K562 (cell line): ENCODE results near the gene SPEM2. TPM values are rescaled to one million over a fixed set of nuclear protein-coding genes. Genes with fewer than 3 reads are reported as not detected.

ENCODE experiments used
- ATAC-seq: fragments of 200-7000 bp; cut with Tn5 transposase; 3 replicates; pipeline ENCODE4 v1.9.1; 2020; ENCODE audit warnings: moderate library complexity
- BruUV-seq: library from RNA; stranded (reverse); fragments of 400-500 nt; replicated peaks from 2 replicates; lab custom pipeline; 2021; lab: Mats Ljungman, UMichigan
- CTCF ChIA-PET: fragments of 300-600 bp; formaldehyde crosslinking; extraction: SDS; loops from one replicate; lab custom pipeline; 2021; ENCODE audit warnings: low intra/inter-chr PET ratio; lab: Yijun Ruan, JAX
- POLR2A ChIA-PET: fragments of 300-600, 350-650 bp; sonication (Branson Sonifier 250); formaldehyde crosslinking; extraction: SDS; loops from one replicate; lab custom pipeline; 2021; ENCODE audit warnings: antibody characterized with exemption, inconsistent platforms; lab: Yijun Ruan, JAX
- DNase-seq, 4 experiments: peaks; one replicate each; pipeline versions ENCODE4 v3.0.0 to v3.0.0-alpha.2; 2011 to 2018; ENCODE audit warnings: low spot score in 3 of 4, mixed read lengths in 3 of 4; ENCODE audit errors: extremely low read depth in 1 of 4
- FAIRE-seq: peaks from 2 replicates; lab custom pipeline; 2011; peaks lifted over from hg19 to GRCh38; lab: Jason Lieb, UNC
- H2AFZ ChIP-seq: 2 replicates; pipeline ENCODE4 v1.6.0; 2011; ENCODE audit warnings: low read depth, low read length, control low read depth, inconsistent platforms
- H3K27ac ChIP-seq: fragments of 200-600 bp; 3 replicates; pipeline ENCODE4 v1.8.0; 2011; ENCODE audit warnings: low read depth, mild to moderate bottlenecking, control low read depth, inconsistent platforms, low read length, moderate library complexity, mixed read lengths; ENCODE audit errors: extremely low read depth
- H3K27me3 ChIP-seq, 2 experiments: fragments of 300-600 bp in 1 of 2; 2 replicates in 1 of 2; 3 replicates in 1 of 2; pipeline versions ENCODE4 v1.6.0 to v1.8.0; 2011; ENCODE audit warnings: inconsistent platforms in 2 of 2, low read length in 2 of 2, mild to moderate bottlenecking in 1 of 2, mixed read lengths in 1 of 2, moderate library complexity in 1 of 2; ENCODE audit not compliant: control insufficient read depth in 2 of 2, insufficient read depth in 2 of 2
- H3K36me3 ChIP-seq: fragments of 300-600 bp; 3 replicates; pipeline ENCODE4 v1.8.0; 2011; ENCODE audit warnings: mild to moderate bottlenecking, low read length, inconsistent platforms; ENCODE audit not compliant: control insufficient read depth, insufficient read depth
- H3K4me1 ChIP-seq, 2 experiments: fragments of 200-600 bp in 1 of 2; replicated peaks in 1 of 2; 2 replicates in 1 of 2; 3 replicates in 1 of 2; pipeline versions ENCODE4 v1.5.1 to v1.8.0; 2011; ENCODE audit warnings: inconsistent platforms in 2 of 2, low read length in 2 of 2, mild to moderate bottlenecking in 1 of 2, mixed read lengths in 1 of 2, moderate library complexity in 1 of 2; ENCODE audit not compliant: control insufficient read depth in 2 of 2, insufficient read depth in 2 of 2
- H3K4me2 ChIP-seq: 2 replicates; pipeline ENCODE4 v1.6.1; 2011; ENCODE audit warnings: low read length, control low read depth, inconsistent platforms, mixed read lengths; ENCODE audit not compliant: insufficient read depth
- H3K4me3 ChIP-seq: fragments of 200-600 bp; sonication (generic), shearing (Covaris generic); 2 replicates; pipeline ENCODE4 v1.5.1; 2016; ENCODE audit warnings: control low read depth, inconsistent platforms
- H3K79me2 ChIP-seq: fragments of 200-600 bp; 3 replicates; pipeline ENCODE4 v1.8.0; 2011; ENCODE audit warnings: low read length, inconsistent platforms; ENCODE audit not compliant: control insufficient read depth, insufficient read depth
- H3K9ac ChIP-seq, 2 experiments: 2 replicates each; pipeline versions ENCODE4 v1.6.0 to v1.6.1; 2011; ENCODE audit warnings: low read depth in 2 of 2, low read length in 2 of 2, control low read depth in 1 of 2, inconsistent platforms in 1 of 2, mild to moderate bottlenecking in 1 of 2, mixed read lengths in 1 of 2; ENCODE audit not compliant: insufficient read depth in 1 of 2
- H3K9me1 ChIP-seq: one replicate; pipeline ENCODE4 v1.6.0; 2011; ENCODE audit warnings: inconsistent platforms, mild to moderate bottlenecking, low read length, moderate library complexity; ENCODE audit not compliant: control insufficient read depth, insufficient read depth
- H3K9me3 ChIP-seq: replicated peaks from 2 replicates; pipeline ENCODE4 v1.5.1; 2011; ENCODE audit warnings: low read depth, low read length, inconsistent platforms; ENCODE audit not compliant: control insufficient read depth, insufficient read depth
- H4K20me1 ChIP-seq: replicated peaks from 2 replicates; pipeline ENCODE4 v1.6.1; 2011; ENCODE audit warnings: low read length, inconsistent platforms, mixed read lengths; ENCODE audit not compliant: control insufficient read depth, insufficient read depth
- LEF1 ChIP-seq: fragments of 450-650 bp; IDR thresholded peaks from 2 replicates; pipeline ENCODE4 v1.6.1; 2016; ENCODE audit warnings: mild to moderate bottlenecking
- MEF2A ChIP-seq: IDR thresholded peaks from 2 replicates; pipeline ENCODE4 v1.6.1; 2011; ENCODE audit warnings: low read depth, mild to moderate bottlenecking, low read length, moderate library complexity; ENCODE audit not compliant: control insufficient read depth
- STAT5B ChIP-seq: fragments of 250-450 bp; sonication (Bioruptor Pico); IDR thresholded peaks from 2 replicates; pipeline ENCODE4 v1.8.0; 2021; ENCODE audit warnings: mild to moderate bottlenecking, inconsistent platforms
- U2AF2 ChIP-seq: fragments of 200-400 bp; formaldehyde crosslinking; optimal IDR thresholded peaks from 2 replicates; pipeline ENCODE3; 2017; ENCODE audit warnings: low read depth, mild to moderate bottlenecking, low read length
- ZBTB33 ChIP-seq: sonication (generic); formaldehyde crosslinking; IDR thresholded peaks from 2 replicates; pipeline ENCODE4 v1.8.1; 2023; ENCODE audit warnings: mild to moderate bottlenecking, missing genetic modification reagents
- WGBS: fragments of 100-300 bp; shearing (Covaris generic); methylation state at CpG from one replicate; pipeline ENCODE4 v1.1.6; 2016; ENCODE audit warnings: low coverage, mixed read lengths; ENCODE audit not compliant: insufficient coverage; ENCODE audit errors: missing lambda C conversion rate; 5-methylcytosine and 5-hydroxymethylcytosine counted together
- in situ Hi-C: fragments of 300-500 bp; cut with MboI; formaldehyde crosslinking; loops from 4 replicates; pipeline ENCODE4 v1.15.0; 2018; ENCODE audit warnings: inconsistent platforms, mixed read lengths
- intact Hi-C: fragments of 100-400 bp; cut with micrococcal nuclease; formaldehyde crosslinking; loops from 2 replicates; pipeline ENCODE4 v1.14.2; 2022
- polyA plus RNA-seq, 8 experiments: library from polyadenylated mRNA; depleted of rRNA in 4 of 8; stranded (reverse) in 5 of 8; unstranded in 3 of 8; fragments of >200 nt; fragmentation: Nextera tagmentation in 2 of 8; fragmentation: Illumina TruSeq in 1 of 8; extraction: Ambion mirVana in 2 of 8; extraction: Trizol in 1 of 8; gene quantifications; 2 replicates each; pipeline versions ENCODE4 v1.2.1 to v1.2.3, GENCODE V29; 2011 to 2014; ENCODE audit warnings: inconsistent platforms in 1 of 8, missing spikeins in 1 of 8
- total RNA-seq, 7 experiments: library from RNA; depleted of rRNA in 6 of 7; stranded (reverse); fragments of >200 nt in 6 of 7; fragmentation: Illumina TruSeq in 2 of 7; extraction: Trizol in 2 of 7; gene quantifications; 2 replicates each; pipeline versions ENCODE4 v1.2.1 to v1.2.3, GENCODE V29; 2011 to 2021; ENCODE audit warnings: low replicate concordance in 1 of 7

Gene SPEM2
- total and polyA plus RNA-seq, 9 of the 15 experiments (the other 6 are each of a cell fraction or from before 2014, with no cell fraction given), result not detected

GRCh38 chr17:7425756-7426155 lies 340 bp downstream of the SPEM2 start (continued):
- TF ChIP-seq MEF2A, result no peak
- TF ChIP-seq STAT5B (CRISPR knock-in tag), result no peak
- TF ChIP-seq LEF1, result no peak

- no peaks in the 10 kb centered on the region for H3K27me3 ChIP-seq
- no peak overlapping the region for H3K4me3 ChIP-seq
- 56% methylated on average over 14 of the region's 33 CpGs for WGBS
- H3K79me2 ChIP-seq, result no peaks in the 10 kb centered on the region
- ATAC-seq (no peak), DNase-seq (no peak), FAIRE-seq (no peak)
- intact Hi-C loops, result no loop called here
- H3K4me1 ChIP-seq, result peaks cover 0 to 14% of the 10 kb centered on the region in 2 experiments; a peak in 2 of 5 replicates
- H3K9ac ChIP-seq, result peak overlapping the region in 1 of 2 experiments; percentile 17; a peak in 1 of 4 replicates
- in situ Hi-C loops, result no loop called here
- ChIA-PET POLR2A (interaction anchor here (1.8 kb wide), 1 partner anchor 9 kb away, joined by 8 read pairs; the partner anchor contains the start of gene TMEM102), CTCF (no interaction called here)
- H3K4me2 ChIP-seq, result no peak overlapping the region
- H3K36me3 ChIP-seq, result no peaks in the 10 kb centered on the region
- BruUV-seq, result no TSS peak
- H4K20me1 ChIP-seq, result no peaks in the 10 kb centered on the region
- H3K27ac ChIP-seq, result no peak overlapping the region
- H3K9me1 ChIP-seq, result no peaks in the 10 kb centered on the region
- H2AFZ ChIP-seq, result no peak overlapping the region
- no peaks in the 10 kb centered on the region for H3K9me3 ChIP-seq
- peak; percentile 49; the same call in 1 of the 2 replicates for TF ChIP-seq ZBTB33 (CRISPR knock-in tag)
- TF ChIP-seq U2AF2, result no peak
These were observed 917 bp downstream of the SPEM2 start for GRCh38 chr17:7426203-7426863.
